HepG2 (cell line): ENCODE results near the gene GBA2. TPM values are rescaled to one million over a fixed set of nuclear protein-coding genes. Genes with fewer than 3 reads are reported as not detected.
A peak's percentile ranks its signal among the peaks of the same experiment; 100 is the strongest.

Experiments used
- ATAC-seq: fragments of 200-7000 bp; cut with Tn5 transposase; 3 replicates; pipeline ENCODE4 v1.9.1; 2020; ENCODE audit warnings: mild to moderate bottlenecking, moderate library complexity
- BruUV-seq: library from RNA; stranded (reverse); fragments of 400-500 nt; replicated peaks from 2 replicates; lab custom pipeline; 2021; lab: Mats Ljungman, UMichigan
- CTCF ChIA-PET: fragments of 300-600 bp; formaldehyde crosslinking; extraction: SDS; loops from one replicate; lab custom pipeline; 2021; ENCODE audit warnings: low total read pairs, inconsistent platforms, low intra/inter-chr PET ratio; lab: Yijun Ruan, JAX
- POLR2A ChIA-PET: fragments of 350-600 bp; sonication (Branson Sonifier 250); formaldehyde crosslinking; loops from one replicate; lab custom pipeline; 2020; ENCODE audit warnings: antibody characterized with exemption, inconsistent platforms; lab: Yijun Ruan, JAX
- DNase-seq: peaks from one replicate; pipeline ENCODE4 v3.0.0-alpha.2; 2015; ENCODE audit warnings: low spot score
- FAIRE-seq: peaks from 3 replicates; lab custom pipeline; 2011; peaks lifted over from hg19 to GRCh38; lab: Jason Lieb, UNC
- H2AFZ ChIP-seq: one replicate; pipeline ENCODE4 v1.6.1; 2011; ENCODE audit warnings: low read length, inconsistent platforms
- H3K27ac ChIP-seq: fragments of 300-600 bp; 3 replicates; pipeline ENCODE4 v1.8.0; 2011; ENCODE audit warnings: mixed run types, mild to moderate bottlenecking, mixed read lengths, low read length, inconsistent platforms; ENCODE audit not compliant: insufficient read depth; ENCODE audit errors: extremely low read length
- H3K27me3 ChIP-seq, 2 experiments: fragments of 200-600 bp in 1 of 2; 2 replicates in 1 of 2; 3 replicates in 1 of 2; pipeline versions ENCODE4 v1.6.0 to v1.8.0; 2011; ENCODE audit warnings: low read length in 2 of 2, mild to moderate bottlenecking in 2 of 2, moderate library complexity in 2 of 2, inconsistent platforms in 1 of 2; ENCODE audit not compliant: insufficient read depth in 2 of 2, control insufficient read depth in 1 of 2
- H3K36me3 ChIP-seq, 2 experiments: fragments of 200-600 bp in 1 of 2; replicated peaks in 1 of 2; 2 replicates in 1 of 2; 3 replicates in 1 of 2; pipeline versions ENCODE4 v1.5.1 to v1.8.0; 2011; ENCODE audit warnings: low read length in 2 of 2, inconsistent platforms in 1 of 2; ENCODE audit not compliant: insufficient read depth in 2 of 2, control insufficient read depth in 1 of 2
- H3K4me1 ChIP-seq: 2 replicates; pipeline ENCODE4 v1.5.1; 2012; ENCODE audit warnings: low read length, inconsistent platforms; ENCODE audit not compliant: insufficient read depth
- H3K4me2 ChIP-seq: 2 replicates; pipeline ENCODE4 v1.6.0; 2011; ENCODE audit warnings: low read depth, low read length, inconsistent platforms
- H3K4me3 ChIP-seq, 3 experiments: fragments of 200-600 bp in 1 of 3; sonication (generic), shearing (Covaris generic) in 1 of 3; replicated peaks in 1 of 3; 2 replicates each; pipeline ENCODE4 v1.5.1; 2011 to 2016; ENCODE audit warnings: low read length in 3 of 3, inconsistent platforms in 2 of 3, low read depth in 2 of 3, mild to moderate bottlenecking in 2 of 3, control low read depth in 1 of 3, mixed read lengths in 1 of 3; ENCODE audit not compliant: insufficient read depth in 1 of 3
- H3K79me2 ChIP-seq: one replicate; pipeline ENCODE4 v1.6.1; 2011; ENCODE audit warnings: low read length, inconsistent platforms; ENCODE audit not compliant: insufficient read depth
- H3K9ac ChIP-seq: 2 replicates; pipeline ENCODE4 v1.6.0; 2011; ENCODE audit warnings: mild to moderate bottlenecking, low read depth, low read length, inconsistent platforms; ENCODE audit not compliant: insufficient read depth
- H3K9me3 ChIP-seq: 2 replicates; pipeline ENCODE4 v1.5.1; 2012; ENCODE audit warnings: mild to moderate bottlenecking, low read length
- H4K20me1 ChIP-seq: 2 replicates; pipeline ENCODE4 v1.6.0; 2011; ENCODE audit warnings: inconsistent platforms, mild to moderate bottlenecking, low read length, moderate library complexity; ENCODE audit not compliant: insufficient read depth
- SRY ChIP-seq: sonication (generic); formaldehyde crosslinking; IDR thresholded peaks from 2 replicates; pipeline ENCODE4 v1.8.0; 2022; ENCODE audit warnings: mild to moderate bottlenecking, missing genetic modification reagents
- ZBTB33 ChIP-seq: sonication (generic); formaldehyde crosslinking; IDR thresholded peaks from 2 replicates; pipeline ENCODE4 v1.4.0; 2020; ENCODE audit warnings: missing genetic modification reagents
- ZBTB38 ChIP-seq: sonication (generic); formaldehyde crosslinking; IDR thresholded peaks from 2 replicates; pipeline ENCODE4 v1.5.1; 2020; ENCODE audit warnings: mild to moderate bottlenecking, missing genetic modification reagents
- ZNF761 ChIP-seq: sonication (generic); formaldehyde crosslinking; conservative IDR thresholded peaks from 2 replicates; pipeline ENCODE4 v1.4.0; 2020; ENCODE audit warnings: mild to moderate bottlenecking, missing genetic modification reagents
- WGBS: methylation state at CpG from one replicate; pipeline ENCODE4 v1.1.6; 2017; ENCODE audit warnings: low lambda C conversion rate; 5-methylcytosine and 5-hydroxymethylcytosine counted together
- in situ Hi-C: cut with HindIII; loops from 2 replicates; pipeline ENCODE4 v1.10.0; 2017; ENCODE audit warnings: low pct_unique_long_range_greater_than_20kb; ENCODE audit not compliant: extremely low pct_ligation_motif_present
- intact Hi-C: fragments of 100-400 bp; cut with micrococcal nuclease; formaldehyde crosslinking; loops from one replicate; pipeline ENCODE4 v1.10.0; 2022; ENCODE audit not compliant: unreplicated experiment
- polyA plus RNA-seq, 8 experiments: library from polyadenylated mRNA; depleted of rRNA in 3 of 8; stranded (reverse) in 7 of 8; unstranded in 1 of 8; fragments of >200 nt; fragmentation: Illumina TruSeq in 4 of 8; extraction: Trizol in 4 of 8; gene quantifications; 2 replicates each; pipeline versions ENCODE4 v1.2.1 to v1.2.3, GENCODE V29; 2011 to 2016; ENCODE audit warnings: low read depth in 4 of 8, missing spikeins in 1 of 8, mixed read lengths in 1 of 8; ENCODE audit not compliant: insufficient read depth in 1 of 8
- total RNA-seq, 5 experiments: library from RNA; depleted of rRNA; stranded (reverse); fragments of >200 nt; fragmentation: Illumina TruSeq; extraction: Trizol; gene quantifications; 2 replicates each; pipeline ENCODE4 v1.2.3, GENCODE V29; 2016; ENCODE audit warnings: low read depth in 1 of 5

GBA2 gene
- total and polyA plus RNA-seq, 2 of the 13 experiments (the other 11 are each of a cell fraction or from before 2014, with no cell fraction given): 37.5 to 86.1 TPM

- FAIRE-seq (no peak), ATAC-seq (peak; percentile 31; the same call in 2 of the 3 replicates), DNase-seq (no peak)
- H3K27me3 ChIP-seq: no peaks in the 10 kb centered on the region
- H3K36me3 ChIP-seq: no peaks in the 10 kb centered on the region
- no TSS peak for BruUV-seq
- peaks cover 66% of the 10 kb centered on the region for H3K4me1 ChIP-seq
- H2AFZ ChIP-seq: no peak overlapping the region
- ChIA-PET POLR2A (interaction anchor here (0.7 to 6.1 kb wide), 12 partner anchors 10 to 139 kb away, joined by 3 to 68 read pairs (median 8); partner anchors contain the start of genes ARHGEF39, CA9, CCDC107 and CREB3), CTCF (no interaction called here)
- peak overlapping the region; percentile 75 to 84 (median 81); a peak in 4 of 6 replicates for H3K4me3 ChIP-seq
- in situ Hi-C loops (no loop called here), intact Hi-C loops (loop anchor here (10.0 kb wide), 1 partner anchor 45 kb away; no protein-coding TSS in a partner anchor)
- peak overlapping the region; percentile 68; the same call in 1 of the 2 replicates for H3K9ac ChIP-seq
- H3K4me2 ChIP-seq: peak overlapping the region; percentile 90
- H3K79me2 ChIP-seq: no peaks in the 10 kb centered on the region
- TF ChIP-seq ZBTB33 (CRISPR knock-in tag) (0 out of 2 replicates have a peak, but pooled peaks have one; percentile 22), SRY (peak; percentile 68; the same call in 1 of the 2 replicates), ZBTB38 (CRISPR knock-in tag) (peak; percentile 27; the same call in 1 of the 2 replicates), ZNF761 (CRISPR knock-in tag) (no peak)
- H4K20me1 ChIP-seq: no peaks in the 10 kb centered on the region
- WGBS: 74% methylated on average over 10 of the region's 21 CpGs
- no peaks in the 10 kb centered on the region for H3K9me3 ChIP-seq
- no peak overlapping the region for H3K27ac ChIP-seq
Measured at GRCh38 chr9:35690294-35690613, 58.8 kb downstream of the GBA2 start.
